Activated CD4-positive, alpha-beta T cell treated with anti-CD3 and anti-CD28 coated beads, Interleukin-2, amount 50 U/mL, for 24 hours (primary cell): ENCODE measurements around the gene TMEM131L.
A peak's percentile ranks its signal among the peaks of the same experiment; 100 is the strongest.

ENCODE experiments used
- DNase-seq, 2 donors: peaks; one replicate each; pipeline ENCODE4 v3.0.0-alpha.2; 2020; ENCODE audit warnings: low read depth in 1 of 2, low spot score in 1 of 2

TMEM131L gene

GRCh38 chr4:153521999-153522801, 56.0 kb downstream of the TMEM131L start:
- no peak for DNase-seq

DNA sequence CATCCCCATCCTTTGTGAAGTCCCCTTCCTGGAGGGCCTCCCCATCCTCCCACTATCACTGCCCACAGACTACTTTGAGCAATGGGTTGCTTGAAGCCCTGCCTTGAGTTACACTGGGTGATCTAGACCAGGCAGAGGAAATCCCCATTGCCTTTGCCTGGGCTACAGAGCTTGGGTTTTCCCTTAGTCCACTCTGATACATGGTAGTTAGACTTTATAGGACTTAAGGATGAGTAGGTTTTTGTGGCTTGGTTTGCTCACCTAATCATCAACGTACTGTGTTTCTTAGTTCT, 56.6 kb downstream of the TMEM131L start:
- DNase-seq, result peak in 1 of 2 donors; percentile 48

- no peak for DNase-seq
These were observed 57.1 kb downstream of the TMEM131L start for GRCh38 chr4:153523164-153523796.

GRCh38 chr4:153523941-153524386, 57.8 kb downstream of the TMEM131L start:
- DNase-seq, result no peak

DNA sequence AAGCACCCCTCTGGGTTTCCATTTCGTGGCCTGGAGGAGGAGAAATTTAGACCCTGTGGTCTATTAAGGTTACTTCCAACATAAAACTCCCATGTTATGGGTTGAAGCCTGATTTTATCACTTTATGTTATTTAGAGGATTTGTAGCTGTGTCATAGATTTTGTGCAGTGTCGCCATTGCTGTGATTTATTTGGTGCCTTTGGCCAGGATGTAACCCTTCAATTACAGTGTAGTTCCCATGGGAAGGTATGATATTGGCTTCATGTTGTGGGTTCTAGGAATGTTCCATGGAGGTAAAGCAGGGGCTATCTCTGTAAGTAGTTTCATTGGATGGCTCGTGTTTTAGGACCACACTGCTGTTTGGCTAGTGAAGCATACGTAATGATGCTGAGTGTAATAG, 58.5 kb downstream of the TMEM131L start:
- DNase-seq, result no peak

GRCh38 chr4:153527690-153528089, 61.5 kb downstream of the TMEM131L start:
- DNase-seq, result no peak

GRCh38 chr4:153528705-153529485, 62.7 kb downstream of the TMEM131L start:
- no peak for DNase-seq

GRCh38 chr4:153529646-153530045, 63.5 kb downstream of the TMEM131L start:
- no peak for DNase-seq

DNA sequence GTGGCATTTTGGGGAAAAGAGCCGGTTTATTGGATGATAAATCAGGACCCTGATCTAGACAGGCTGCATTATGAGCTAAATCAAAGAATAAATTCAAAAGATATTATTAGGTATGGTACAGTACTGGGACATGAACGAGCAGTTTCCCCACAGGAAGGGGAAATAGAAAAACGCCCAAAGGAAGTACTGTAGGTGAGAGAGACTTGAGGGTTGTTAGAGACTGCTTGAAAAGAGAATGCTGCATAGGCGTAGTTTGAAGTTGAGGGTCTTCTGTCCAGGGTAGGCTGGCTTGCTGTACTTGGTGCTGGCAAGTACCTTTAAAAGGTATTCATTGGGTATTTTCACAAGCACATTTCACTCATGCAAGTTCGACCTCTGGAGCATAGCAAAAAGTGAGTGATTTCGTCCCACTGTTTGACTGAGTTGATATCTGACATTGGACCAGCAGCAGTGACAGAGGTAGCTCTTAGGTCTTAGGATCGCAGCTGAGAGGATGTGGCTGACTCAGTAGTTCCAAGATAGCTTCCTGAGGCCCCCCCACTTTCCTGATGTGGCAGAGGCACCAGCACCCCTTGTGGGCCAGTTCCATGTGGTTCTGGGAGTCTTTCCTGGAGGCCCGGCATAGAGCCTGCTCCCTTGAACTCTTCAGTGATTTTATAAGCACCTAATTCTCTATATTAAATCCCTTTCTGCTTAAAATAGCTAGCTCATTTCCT, 64.3 kb downstream of the TMEM131L start:
- no peak for DNase-seq

GRCh38 chr4:153531000-153531358, 64.8 kb downstream of the TMEM131L start:
- no peak for DNase-seq

GRCh38 chr4:153531976-153532626, 65.9 kb downstream of the TMEM131L start:
- DNase-seq, result no peak

- no peak for DNase-seq
These were observed 66.5 kb downstream of the TMEM131L start for GRCh38 chr4:153532636-153533035.

- DNase-seq, result no peak
These were observed 67.2 kb downstream of the TMEM131L start for GRCh38 chr4:153533387-153533786.

- no peak for DNase-seq
These were observed 68.9 kb downstream of the TMEM131L start for GRCh38 chr4:153534792-153535629.

DNA sequence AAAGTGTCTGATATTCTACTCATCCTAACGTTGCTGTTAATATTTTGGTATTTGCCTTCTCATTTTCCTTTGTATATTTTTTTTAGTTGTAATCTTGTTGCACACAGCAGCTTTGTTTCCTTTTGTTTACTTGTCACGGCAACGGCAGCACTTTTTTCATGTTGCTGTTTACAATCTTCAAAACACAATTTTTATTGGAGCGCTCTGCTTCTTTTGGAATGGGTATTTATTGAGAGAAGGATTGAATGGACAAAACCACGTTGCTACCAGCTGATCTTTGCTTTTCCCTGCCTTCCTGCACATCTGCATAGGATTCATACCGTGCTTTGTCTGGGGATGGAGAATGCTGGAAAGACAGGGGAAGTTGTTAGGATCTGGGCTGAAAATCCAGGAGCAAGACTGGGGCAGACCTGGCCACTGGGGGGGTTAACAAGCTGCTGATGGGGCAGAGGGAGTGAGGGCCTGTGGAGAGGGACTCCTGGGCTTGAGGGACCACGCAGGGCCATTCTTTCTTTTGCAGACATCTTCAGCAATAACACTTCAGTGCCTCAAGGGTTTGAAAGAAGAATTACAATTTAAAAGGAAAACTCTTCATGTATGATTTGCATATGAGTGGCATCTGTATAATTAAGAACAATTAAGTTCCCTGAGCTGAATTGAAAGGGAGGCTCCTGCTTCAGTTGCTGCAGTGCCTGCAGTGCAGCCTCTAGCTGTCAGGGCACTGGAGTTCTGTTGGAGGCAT, 69.8 kb downstream of the TMEM131L start:
- no peak for DNase-seq

DNA sequence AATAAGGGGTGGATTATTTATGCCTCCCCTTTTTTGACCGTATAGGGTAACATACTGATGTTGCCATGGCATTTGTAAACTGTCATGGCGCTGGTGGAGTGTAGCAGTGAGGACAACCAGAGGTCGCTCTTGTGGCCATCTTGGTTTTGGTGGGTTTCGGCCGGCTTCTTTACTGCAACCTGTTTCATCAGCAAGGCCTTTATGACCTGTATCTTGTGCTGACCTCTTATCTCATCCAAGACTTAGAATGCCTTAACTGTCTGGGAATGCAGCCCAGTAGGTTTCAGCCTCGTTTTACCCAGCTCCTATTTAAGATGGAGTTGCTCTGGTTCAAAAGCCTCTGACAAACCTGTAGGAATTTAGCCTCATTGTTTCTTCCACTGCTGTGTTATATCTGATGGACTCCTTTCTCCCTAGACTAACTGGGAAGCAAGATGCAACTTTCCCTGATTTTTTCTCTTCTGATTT, 71.4 kb downstream of the TMEM131L start:
- no peak for DNase-seq

- DNase-seq, result no peak
These were observed 72.6 kb downstream of the TMEM131L start for GRCh38 chr4:153538487-153539357.

GRCh38 chr4:153539422-153539821, 73.3 kb downstream of the TMEM131L start:
- no peak for DNase-seq
